ENCODE measurements around the gene CDK5RAP2.

CDK5RAP2 gene

DNA sequence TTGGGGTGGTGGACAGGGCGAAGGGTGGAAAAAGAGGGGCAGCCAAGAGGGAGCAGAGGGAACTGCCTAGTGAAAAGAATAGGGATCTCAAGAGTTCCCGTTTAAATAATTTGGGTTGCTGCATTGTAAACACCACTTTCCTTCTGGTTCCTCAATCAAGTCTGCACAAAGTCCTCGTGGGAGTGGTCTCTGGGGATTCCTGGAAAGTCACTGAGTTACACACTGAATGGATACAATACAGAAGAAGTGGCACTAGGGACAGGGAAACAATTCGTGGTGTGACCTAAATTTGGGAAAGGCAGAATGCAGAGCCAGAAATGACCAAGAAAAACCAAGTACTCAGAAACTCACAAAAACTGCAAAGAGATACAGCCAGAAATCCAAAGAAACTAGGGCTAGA, 161.7 kb downstream of the CDK5RAP2 start:
- Histone ChIP-seq H3K79me2 (ENCODE audit: control insufficient read depth, insufficient read depth, low read length, poor library complexity) (no peaks in the 10 kb centered on the region), H3K23ac (ENCODE audit: low read length) (no peak overlapping the region)
- WGBS (ENCODE audit: extremely low coverage, insufficient coverage, insufficient read length), result no CpG with 5 or more reads among the region's 4 CpGs

DNA sequence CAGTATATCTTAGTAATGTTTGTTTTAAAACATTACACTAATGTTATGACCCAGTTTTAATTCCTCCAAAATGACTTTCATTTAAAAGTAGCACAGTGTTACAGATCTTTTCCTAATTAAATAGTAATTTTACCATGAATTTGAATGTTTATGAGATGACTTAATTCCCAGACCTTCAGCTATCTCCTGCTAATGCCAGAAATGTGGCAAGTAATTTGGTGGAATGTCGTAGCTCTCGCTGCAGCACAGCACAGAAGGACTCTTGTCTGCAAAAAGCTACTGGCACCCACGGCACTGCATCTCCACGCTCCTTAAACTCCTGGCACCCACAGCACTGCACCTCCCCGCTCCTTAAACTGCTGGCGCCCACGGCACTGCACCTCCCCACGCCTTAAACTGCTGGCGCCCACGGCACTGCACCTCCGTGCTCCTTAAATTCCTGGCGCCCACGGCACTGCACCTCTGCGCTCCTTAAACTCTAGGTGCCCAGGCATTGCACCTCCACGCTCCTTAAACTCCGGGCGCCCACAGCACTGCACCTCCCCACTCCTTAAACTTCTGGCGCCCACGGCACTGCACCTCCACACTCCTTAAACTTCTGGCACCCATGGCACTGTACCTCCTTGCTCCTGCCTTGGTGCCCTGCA, 163.1 kb downstream of the CDK5RAP2 start:
- Histone ChIP-seq H3K4me3 (ENCODE audit: low read depth, low read length) (no peak overlapping the region), H3K9ac (ENCODE audit: low read length) (no peak overlapping the region), H2AFZ (ENCODE audit: insufficient read depth, low read length, poor library complexity) (no peak overlapping the region), H3K9me3 (ENCODE audit: insufficient read depth, low read depth, low read length) (peaks cover 2% of the 10 kb centered on the region), H2BK12ac (ENCODE audit: low read length) (no peak overlapping the region), H3K4me2 (ENCODE audit: low read length) (no peak overlapping the region), H3K18ac (ENCODE audit: low read length) (no peak overlapping the region), H3K79me2 (ENCODE audit: control insufficient read depth, insufficient read depth, low read length, poor library complexity) (no peaks in the 10 kb centered on the region), H4K12ac (ENCODE audit: low read depth, low read length) (no peak overlapping the region), H2BK120ac (ENCODE audit: insufficient read depth, low read length, poor library complexity) (no peak overlapping the region), H3K23ac (ENCODE audit: low read length) (no peak overlapping the region), H3K14ac (ENCODE audit: low read length) (no peak overlapping the region), H3K79me1 (ENCODE audit: low read length) (peaks cover 3% of the 10 kb centered on the region), H3K27ac (ENCODE audit: low read depth, low read length) (no peak overlapping the region), H3K27me3 (ENCODE audit: insufficient read depth, low read length) (no peaks in the 10 kb centered on the region), H2AK5ac (ENCODE audit: low read length) (no peak overlapping the region), H3K4me1 (ENCODE audit: control insufficient read depth in 1 of 2, insufficient read depth in 2 of 2, low read length in 2 of 2) (peaks cover 10 to 12% of the 10 kb centered on the region in 2 experiments), H4K91ac (ENCODE audit: low read depth, low read length) (no peak overlapping the region), H3K36me3 (ENCODE audit: control insufficient read depth in 1 of 2, insufficient read depth in 2 of 2, low read length in 2 of 2) (peaks cover 2 to 4% of the 10 kb centered on the region in 2 experiments), H3K4ac (ENCODE audit: low read depth, low read length) (no peak overlapping the region), H2BK5ac (ENCODE audit: low read depth, low read length, poor library complexity) (no peak overlapping the region), H4K8ac (ENCODE audit: low read depth, low read length) (no peak overlapping the region)
- peak; percentile 35 to 69 for DNase-seq
- no CpG with 5 or more reads among the region's 19 CpGs for WGBS (ENCODE audit: extremely low coverage, insufficient coverage, insufficient read length)

More for the DNA sequence above, 161.7 kb downstream of the CDK5RAP2 start:
- no peak overlapping the region for H2AFZ ChIP-seq (ENCODE audit: insufficient read depth, low read length, poor library complexity)
- no peak overlapping the region for H3K9ac ChIP-seq (ENCODE audit: low read length)
- no peak overlapping the region for H3K4me2 ChIP-seq (ENCODE audit: low read length)
- no peaks in the 10 kb centered on the region for H3K4me1 ChIP-seq (ENCODE audit: control insufficient read depth in 1 of 2, insufficient read depth in 2 of 2, low read length in 2 of 2)
- no peak for DNase-seq
- H3K27ac ChIP-seq (ENCODE audit: low read depth, low read length), result no peak overlapping the region
- H3K36me3 ChIP-seq (ENCODE audit: control insufficient read depth in 1 of 2, insufficient read depth in 2 of 2, low read length in 2 of 2), result peaks cover 2 to 4% of the 10 kb centered on the region in 2 experiments
- no peak overlapping the region for H4K91ac ChIP-seq (ENCODE audit: low read depth, low read length)
- H3K27me3 ChIP-seq (ENCODE audit: insufficient read depth, low read length), result no peaks in the 10 kb centered on the region
- no peak overlapping the region for H2BK12ac ChIP-seq (ENCODE audit: low read length)
- H3K9me3 ChIP-seq (ENCODE audit: insufficient read depth, low read depth, low read length), result peaks cover 2% of the 10 kb centered on the region
- H3K79me1 ChIP-seq (ENCODE audit: low read length), result no peaks in the 10 kb centered on the region
- no peak overlapping the region for H2BK5ac ChIP-seq (ENCODE audit: low read depth, low read length, poor library complexity)
- H2BK120ac ChIP-seq (ENCODE audit: insufficient read depth, low read length, poor library complexity), result no peak overlapping the region
- H4K8ac ChIP-seq (ENCODE audit: low read depth, low read length), result no peak overlapping the region
- no peak overlapping the region for H3K4ac ChIP-seq (ENCODE audit: low read depth, low read length)
- H2AK5ac ChIP-seq (ENCODE audit: low read length), result no peak overlapping the region
- no peak overlapping the region for H3K4me3 ChIP-seq (ENCODE audit: low read depth, low read length)
- no peak overlapping the region for H4K12ac ChIP-seq (ENCODE audit: low read depth, low read length)
- H3K14ac ChIP-seq (ENCODE audit: low read length), result no peak overlapping the region
- H3K18ac ChIP-seq (ENCODE audit: low read length), result no peak overlapping the region

DNA sequence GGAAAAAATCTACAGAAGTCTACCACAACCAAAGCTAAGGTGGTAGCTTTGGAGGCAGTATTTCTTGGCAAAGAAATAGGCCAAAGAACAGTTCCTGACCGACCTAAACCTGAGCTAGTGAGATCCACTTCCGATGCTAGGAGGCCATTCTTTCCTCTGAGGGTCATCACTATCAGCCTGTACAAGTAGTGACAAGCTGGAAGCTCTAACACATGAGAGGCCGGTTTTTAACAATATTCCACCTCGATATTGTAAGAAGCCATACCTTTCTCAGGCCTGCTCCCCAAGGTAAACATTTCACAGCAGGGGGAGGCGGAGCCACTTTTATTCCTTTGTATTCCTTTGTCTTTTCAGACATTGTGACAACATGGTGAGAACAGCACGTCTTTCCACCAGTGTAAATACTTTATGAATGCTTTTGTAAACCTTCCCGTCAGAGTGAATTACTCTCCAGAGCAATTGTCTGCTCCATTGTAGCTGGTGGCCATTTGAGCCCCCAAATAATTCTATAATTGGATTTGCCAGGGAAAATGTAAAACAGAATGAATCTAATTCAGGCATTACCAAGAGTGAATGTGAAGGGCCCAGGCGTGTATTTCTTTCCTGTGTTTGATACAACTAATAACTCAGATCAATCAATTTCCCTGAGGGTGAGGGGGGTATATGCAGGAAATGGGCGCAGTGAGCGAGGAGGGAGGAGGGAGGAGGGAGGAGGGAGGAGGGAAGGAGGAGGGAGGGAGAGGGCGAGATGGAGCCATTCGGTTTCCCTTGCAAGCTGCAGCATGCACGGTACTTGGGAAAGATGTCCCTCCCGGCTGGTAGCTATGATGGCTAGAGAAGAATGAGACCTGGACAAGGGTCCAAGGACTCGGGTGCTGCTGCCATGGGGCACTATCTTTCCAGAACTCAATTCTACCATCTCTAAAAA, 166.6 kb downstream of the CDK5RAP2 start:
- no peak overlapping the region for H4K91ac ChIP-seq (ENCODE audit: low read depth, low read length)
- no peaks in the 10 kb centered on the region for H3K79me2 ChIP-seq (ENCODE audit: control insufficient read depth, insufficient read depth, low read length, poor library complexity)
- H3K4me2 ChIP-seq (ENCODE audit: low read length), result no peak overlapping the region
- no peak for DNase-seq
- no peak overlapping the region for H4K8ac ChIP-seq (ENCODE audit: low read depth, low read length)
- no peak overlapping the region for H2BK120ac ChIP-seq (ENCODE audit: insufficient read depth, low read length, poor library complexity)
- H2AFZ ChIP-seq (ENCODE audit: insufficient read depth, low read length, poor library complexity), result no peak overlapping the region
- H3K79me1 ChIP-seq (ENCODE audit: low read length), result peaks cover 10% of the 10 kb centered on the region
- no peak overlapping the region for H2AK5ac ChIP-seq (ENCODE audit: low read length)
- H3K4ac ChIP-seq (ENCODE audit: low read depth, low read length), result no peak overlapping the region
- no CpG with 5 or more reads among the region's 15 CpGs for WGBS (ENCODE audit: extremely low coverage, insufficient coverage, insufficient read length)
- H2BK12ac ChIP-seq (ENCODE audit: low read length), result no peak overlapping the region
- H3K4me1 ChIP-seq (ENCODE audit: control insufficient read depth in 1 of 2, insufficient read depth in 2 of 2, low read length in 2 of 2), result peaks cover 25 to 31% of the 10 kb centered on the region in 2 experiments
- H4K12ac ChIP-seq (ENCODE audit: low read depth, low read length), result no peak overlapping the region
- H3K4me3 ChIP-seq (ENCODE audit: low read depth, low read length), result no peak overlapping the region
- H3K9me3 ChIP-seq (ENCODE audit: insufficient read depth, low read depth, low read length), result no peaks in the 10 kb centered on the region
- H3K14ac ChIP-seq (ENCODE audit: low read length), result no peak overlapping the region
- H3K23ac ChIP-seq (ENCODE audit: low read length), result no peak overlapping the region
- H3K9ac ChIP-seq (ENCODE audit: low read length), result no peak overlapping the region
- no peak overlapping the region for H2BK5ac ChIP-seq (ENCODE audit: low read depth, low read length, poor library complexity)
- no peaks in the 10 kb centered on the region for H3K27me3 ChIP-seq (ENCODE audit: insufficient read depth, low read length)
- H3K27ac ChIP-seq (ENCODE audit: low read depth, low read length), result peak overlapping the region; percentile 50
- H3K18ac ChIP-seq (ENCODE audit: low read length), result no peak overlapping the region
- H3K36me3 ChIP-seq (ENCODE audit: control insufficient read depth in 1 of 2, insufficient read depth in 2 of 2, low read length in 2 of 2), result peaks cover 8 to 14% of the 10 kb centered on the region in 2 experiments

DNA sequence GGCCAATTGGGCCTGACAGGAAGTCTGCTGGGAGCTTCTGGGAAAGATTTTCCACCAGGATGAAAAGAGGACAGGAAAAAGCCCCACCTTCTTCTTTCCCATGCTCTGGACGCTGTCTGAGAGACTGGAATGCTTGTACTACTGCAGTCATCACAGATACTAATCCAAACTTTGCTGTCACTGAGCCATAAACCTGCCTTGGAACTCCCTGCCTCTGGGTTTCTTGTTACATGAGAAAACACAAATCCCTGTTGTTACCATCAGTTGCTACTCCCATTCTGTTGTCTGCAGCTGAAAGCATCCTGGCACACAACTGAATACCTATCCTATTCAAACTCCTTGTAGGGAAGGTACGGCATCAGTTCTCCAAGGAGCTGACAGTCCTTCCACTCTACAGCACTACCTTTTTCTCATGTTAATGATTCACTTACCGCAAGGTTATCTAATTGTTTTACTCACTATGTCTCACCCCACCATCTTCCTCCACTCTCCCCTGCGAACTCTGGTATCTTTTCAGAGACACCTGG, 167.5 kb downstream of the CDK5RAP2 start:
- Histone ChIP-seq H2AK5ac (ENCODE audit: low read length) (no peak overlapping the region), H3K9me3 (ENCODE audit: insufficient read depth, low read depth, low read length) (no peaks in the 10 kb centered on the region), H4K91ac (ENCODE audit: low read depth, low read length) (no peak overlapping the region), H3K14ac (ENCODE audit: low read length) (no peak overlapping the region), H3K27me3 (ENCODE audit: insufficient read depth, low read length) (no peaks in the 10 kb centered on the region), H3K79me1 (ENCODE audit: low read length) (peaks cover 14% of the 10 kb centered on the region), H2BK120ac (ENCODE audit: insufficient read depth, low read length, poor library complexity) (peak overlapping the region; percentile 59), H3K18ac (ENCODE audit: low read length) (peak overlapping the region; percentile 92), H3K9ac (ENCODE audit: low read length) (no peak overlapping the region), H4K8ac (ENCODE audit: low read depth, low read length) (peak overlapping the region; percentile 84), H3K4ac (ENCODE audit: low read depth, low read length) (no peak overlapping the region), H3K4me3 (ENCODE audit: low read depth, low read length) (no peak overlapping the region), H3K4me1 (ENCODE audit: control insufficient read depth in 1 of 2, insufficient read depth in 2 of 2, low read length in 2 of 2) (peaks cover 29 to 35% of the 10 kb centered on the region in 2 experiments), H3K27ac (ENCODE audit: low read depth, low read length) (peak overlapping the region; percentile 79), H3K23ac (ENCODE audit: low read length) (no peak overlapping the region), H2BK5ac (ENCODE audit: low read depth, low read length, poor library complexity) (peak overlapping the region; percentile 85), H4K12ac (ENCODE audit: low read depth, low read length) (no peak overlapping the region), H3K4me2 (ENCODE audit: low read length) (no peak overlapping the region), H2BK12ac (ENCODE audit: low read length) (no peak overlapping the region), H3K79me2 (ENCODE audit: control insufficient read depth, insufficient read depth, low read length, poor library complexity) (no peaks in the 10 kb centered on the region), H2AFZ (ENCODE audit: insufficient read depth, low read length, poor library complexity) (no peak overlapping the region), H3K36me3 (ENCODE audit: control insufficient read depth in 1 of 2, insufficient read depth in 2 of 2, low read length in 2 of 2) (peaks cover 13 to 22% of the 10 kb centered on the region in 2 experiments)
- no CpG with 5 or more reads among the region's 4 CpGs for WGBS (ENCODE audit: extremely low coverage, insufficient coverage, insufficient read length)
- DNase-seq, result peak; percentile 32 to 56
